Astrocyte of the hippocampus (primary cell): ENCODE results near the gene SNAP29.
"Not testable (repeated sequence)": the region's sequence is repeated elsewhere in the genome, so short reads cannot be mapped to it uniquely, and the experiment has no call there.

Source experiments
- DNase-seq: peaks from one replicate; pipeline ENCODE4 v3.0.0; 2011; ENCODE audit warnings: low read depth, low spot score

The SNAP29 gene

GRCh38 chr22:20901093-20902033 is 42.6 kb downstream of the SNAP29 start:
- not testable (repeated sequence) for DNase-seq

DNA sequence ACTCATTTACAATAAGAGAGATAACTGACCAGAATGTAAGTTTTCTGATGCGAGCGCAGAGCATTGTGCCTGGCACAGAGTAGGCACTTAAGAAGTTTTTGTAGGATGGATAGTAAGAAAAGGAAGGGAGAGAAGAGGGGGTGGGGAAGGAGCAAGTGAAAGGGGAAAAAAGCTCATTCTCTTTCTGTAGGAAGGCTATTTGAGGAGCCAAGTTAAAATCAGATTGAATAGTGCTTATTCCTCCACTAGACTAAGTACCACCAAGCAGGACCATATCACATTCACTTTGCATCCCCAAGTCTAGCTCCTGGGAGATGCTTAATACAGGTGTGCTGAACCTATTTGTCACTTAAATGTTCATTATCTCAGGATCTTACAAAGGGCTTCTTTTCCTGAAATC is 44.3 kb downstream of the SNAP29 start:
- no peak for DNase-seq

GRCh38 chr22:20904008-20904979 is 45.5 kb downstream of the SNAP29 start:
- DNase-seq = peak; percentile 53

GRCh38 chr22:20904980-20905355 is 46.2 kb downstream of the SNAP29 start:
- no peak for DNase-seq

DNA sequence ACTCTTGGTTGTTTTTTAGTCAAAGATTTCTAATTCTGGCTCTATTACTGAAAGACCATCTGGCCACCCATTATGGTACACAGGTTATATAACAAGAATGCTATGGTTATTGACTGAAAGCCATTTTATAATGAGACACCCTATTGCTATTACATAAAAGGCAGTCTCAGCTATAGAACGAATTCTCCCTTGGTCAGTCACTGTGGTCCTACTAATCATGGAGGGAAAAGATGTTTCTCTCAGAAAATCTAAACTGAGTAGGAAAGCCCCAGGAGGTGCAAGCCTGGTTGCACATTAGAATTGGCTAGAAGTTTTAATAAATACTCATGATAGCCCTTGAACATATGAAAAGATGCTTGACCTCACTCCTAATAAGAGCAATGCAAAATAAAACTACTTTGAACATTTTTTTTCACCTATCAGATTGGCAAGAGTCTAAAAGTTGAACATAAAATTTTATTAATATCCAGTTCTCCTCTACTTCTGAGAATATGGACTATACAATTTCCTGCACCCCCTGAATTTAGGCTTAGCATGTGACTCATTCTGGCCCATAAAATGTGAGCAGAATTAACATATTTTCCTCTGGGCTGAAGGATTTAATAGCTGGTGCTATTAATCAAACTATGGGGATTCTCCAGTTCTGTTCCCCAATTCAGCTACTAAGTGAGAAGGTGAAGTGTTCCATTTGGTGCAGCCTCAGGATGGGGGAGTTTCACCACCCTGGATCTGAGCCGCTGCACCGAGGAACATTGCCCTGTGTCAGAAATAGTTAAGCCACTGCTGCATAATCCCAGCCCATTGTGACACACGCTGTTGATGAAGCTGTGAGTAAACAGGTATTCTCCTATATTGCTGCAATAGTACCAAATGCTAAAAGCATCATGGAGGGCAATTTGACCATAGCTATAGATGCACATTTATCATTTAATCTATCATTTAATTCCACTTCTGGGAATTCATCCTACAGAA is 46.9 kb downstream of the SNAP29 start:
- no peak for DNase-seq

DNA sequence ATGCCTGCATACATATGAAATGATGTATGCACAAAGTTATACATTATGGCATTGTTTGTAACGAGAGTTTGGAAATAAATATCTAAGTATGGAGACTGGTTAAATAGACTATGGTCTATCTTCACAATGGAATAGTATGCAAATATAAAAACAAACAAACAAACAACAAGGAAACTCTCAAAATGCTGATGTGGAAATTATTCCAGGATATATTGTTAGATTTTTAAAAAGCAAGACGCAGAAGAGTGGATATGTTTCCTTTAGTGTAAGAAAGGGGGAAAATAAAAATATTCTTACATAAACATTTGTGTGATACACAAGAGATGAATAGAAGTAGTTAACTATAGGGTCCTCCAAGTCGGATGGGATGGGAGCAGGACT is 47.6 kb downstream of the SNAP29 start:
- no peak for DNase-seq

DNA sequence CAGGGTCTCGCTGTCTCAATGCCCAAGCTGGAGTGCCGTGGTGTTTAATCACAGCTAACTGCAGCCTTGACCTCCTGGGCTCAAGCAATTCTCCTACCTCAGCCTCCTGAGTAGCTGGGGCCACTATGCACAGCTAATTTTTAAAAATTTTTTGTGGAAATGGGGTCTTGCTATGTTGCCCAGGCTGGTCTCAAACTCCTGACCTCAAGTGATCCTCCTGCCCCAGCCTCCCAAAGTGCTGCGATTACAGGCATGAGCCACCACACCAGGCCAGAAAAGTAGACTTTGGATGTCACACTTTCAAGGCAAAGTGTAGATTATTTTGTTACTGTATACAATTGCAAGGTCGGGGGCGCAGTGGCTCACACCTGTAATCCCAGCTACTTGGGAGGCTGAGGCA is 49.9 kb downstream of the SNAP29 start:
- not testable (repeated sequence) for DNase-seq

GRCh38 chr22:20909543-20910303 is 50.9 kb downstream of the SNAP29 start:
- no peak for DNase-seq

- DNase-seq = no peak
Measured at GRCh38 chr22:20912494-20912893, 53.7 kb downstream of the SNAP29 start.

DNA sequence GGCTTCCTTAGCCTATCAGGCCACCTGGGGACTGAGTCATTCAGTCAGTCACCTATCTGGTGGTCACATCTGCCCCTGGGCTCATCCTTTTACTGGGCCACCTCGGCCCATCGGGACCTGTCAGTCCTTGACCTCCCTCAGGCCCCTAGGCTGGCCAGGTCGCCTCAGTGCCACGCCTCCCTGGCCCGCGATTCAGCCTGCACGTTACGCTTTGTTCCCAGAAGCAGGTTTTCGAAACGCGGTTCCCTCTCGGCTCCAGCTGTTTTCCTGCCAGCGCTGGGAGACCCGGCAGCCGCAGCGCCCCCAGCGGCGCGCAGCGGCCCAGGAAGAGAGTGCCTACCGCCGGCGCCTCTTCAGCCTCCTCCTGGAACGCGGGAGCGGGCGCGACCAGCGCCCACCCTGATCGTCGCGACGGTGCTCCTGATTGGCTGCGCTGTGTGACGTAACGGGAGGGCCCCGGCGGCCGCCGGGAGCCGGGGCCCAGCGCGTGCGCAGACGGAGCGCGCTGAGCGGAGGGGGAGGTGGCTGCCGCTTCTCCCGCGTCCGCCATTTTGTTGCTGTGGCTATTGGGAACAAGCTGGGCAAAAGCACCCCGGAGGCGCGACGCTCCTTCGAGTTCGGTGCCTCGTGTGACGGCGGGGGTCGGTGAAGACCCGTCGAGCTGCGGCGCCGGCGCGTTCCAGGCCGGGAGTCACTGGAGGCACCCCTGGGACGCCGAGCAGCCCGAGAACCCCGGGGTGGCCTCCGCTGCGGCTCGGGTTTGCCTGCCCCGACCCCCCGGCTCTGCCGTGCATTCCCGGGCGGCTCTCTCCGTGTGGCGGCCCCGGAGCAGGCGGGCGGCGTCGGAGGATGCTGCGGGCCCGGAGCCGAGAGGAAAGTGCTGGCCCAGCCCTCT is 58.4 kb downstream of the SNAP29 start, which contains the start of gene CRKL:
TSS of gene CRKL (plus strand) at position 492 of the 895 bp plus-strand sequence. CDS start 528 bp downstream, outside the sequence.
- DNase-seq = peak; percentile 100

- DNase-seq = no peak
Measured at GRCh38 chr22:20918663-20919218, 59.9 kb downstream of the SNAP29 start.

DNA sequence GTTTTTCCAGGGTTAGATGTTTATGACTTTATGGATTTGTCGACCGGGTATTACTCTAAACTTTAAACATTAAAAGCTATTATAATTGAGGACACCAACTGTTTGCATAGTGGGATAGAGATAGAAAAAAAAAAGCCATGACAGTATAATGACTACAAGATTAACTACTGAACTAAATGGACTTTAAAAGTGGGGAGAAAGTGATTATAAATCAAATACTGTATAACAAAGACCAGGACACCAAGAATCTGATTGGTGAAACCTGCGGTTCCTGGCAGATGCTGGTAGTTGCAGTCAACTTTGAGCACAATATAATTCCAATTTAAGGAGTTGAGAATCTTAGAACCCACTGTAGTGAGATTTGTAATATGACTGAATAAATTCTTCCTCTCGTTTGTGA is 60.9 kb downstream of the SNAP29 start:
- DNase-seq = peak; percentile 36

- no peak for DNase-seq
Measured at GRCh38 chr22:20920881-20921203, 62.0 kb downstream of the SNAP29 start.

DNA sequence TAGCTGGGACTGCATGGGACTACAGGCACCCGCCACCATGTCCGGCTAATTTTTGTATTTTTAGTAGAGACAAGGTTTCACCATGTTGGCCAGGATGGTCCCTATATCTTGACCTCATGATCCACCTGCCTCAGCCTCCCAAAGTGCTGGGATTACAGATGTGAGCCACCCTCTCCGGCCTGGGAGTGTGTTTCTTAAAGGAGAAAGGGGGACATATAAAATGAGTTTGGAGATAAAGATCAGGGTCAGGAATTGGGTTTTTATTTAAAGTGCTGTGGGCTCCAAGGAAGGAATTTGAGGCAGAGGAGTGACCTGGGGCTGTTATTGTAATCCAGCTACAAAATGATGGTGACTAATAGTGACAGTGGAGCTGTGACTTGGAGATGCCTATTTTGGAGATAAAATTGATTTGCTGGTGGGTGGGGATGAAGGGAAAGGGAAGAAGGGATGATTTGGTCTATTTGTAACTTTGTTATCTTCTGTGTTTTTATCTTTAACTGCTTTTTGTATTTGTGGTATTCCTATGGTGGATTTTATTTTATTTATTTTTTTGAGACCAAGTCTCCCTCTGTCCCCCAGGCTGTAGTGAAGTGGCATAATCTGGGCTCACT is 63.4 kb downstream of the SNAP29 start:
- no peak for DNase-seq

DNA sequence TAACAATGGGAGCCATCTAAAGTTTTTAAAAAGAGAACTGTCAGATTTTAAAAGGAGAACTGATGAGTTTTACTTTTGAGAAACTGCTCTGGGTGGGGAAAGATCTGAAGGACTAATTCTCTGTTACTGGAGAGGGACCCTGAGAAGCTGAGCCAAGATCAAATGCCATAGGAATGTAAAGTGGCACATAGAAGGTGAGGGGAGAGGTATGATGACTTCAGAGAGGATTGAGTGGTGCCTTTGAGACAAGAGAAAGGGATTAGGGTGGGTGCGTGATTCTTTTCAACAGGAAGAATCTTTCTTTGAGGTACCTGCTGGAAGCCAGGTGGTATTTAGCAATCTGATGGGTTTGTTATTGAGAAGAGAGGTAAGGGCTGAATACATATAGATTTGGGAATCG is 67.4 kb downstream of the SNAP29 start:
- DNase-seq = no peak

DNA sequence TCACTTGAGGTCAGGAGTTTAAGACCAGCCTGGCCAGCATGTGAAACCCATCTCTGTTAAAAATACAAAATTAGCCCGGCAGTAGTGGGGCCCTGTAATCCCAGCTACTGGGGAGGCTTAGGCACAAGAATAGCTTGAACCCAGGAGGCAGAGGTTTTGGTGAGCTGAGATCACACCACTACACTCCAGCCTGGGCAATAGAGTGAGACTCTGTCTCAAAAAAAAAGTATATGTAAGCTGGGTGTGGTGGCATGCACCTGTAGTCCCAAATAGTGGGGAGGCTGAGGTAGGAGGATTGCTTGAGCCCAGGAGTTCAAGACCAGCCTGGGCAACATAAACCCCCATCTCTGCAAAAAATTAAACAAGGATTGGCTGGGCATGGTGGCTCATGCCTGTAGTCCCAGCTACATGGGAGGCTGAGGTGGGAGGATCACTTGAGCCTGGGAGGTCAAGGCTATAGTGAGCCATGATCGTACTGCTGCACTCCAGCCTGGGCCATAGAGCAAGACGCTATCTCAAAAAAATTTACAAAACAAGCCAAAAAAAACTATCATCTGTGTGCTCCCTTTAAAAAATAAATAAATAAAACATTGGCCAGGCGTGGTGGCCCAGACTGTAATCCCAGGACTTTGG is 69.2 kb downstream of the SNAP29 start:
- no peak for DNase-seq

DNA sequence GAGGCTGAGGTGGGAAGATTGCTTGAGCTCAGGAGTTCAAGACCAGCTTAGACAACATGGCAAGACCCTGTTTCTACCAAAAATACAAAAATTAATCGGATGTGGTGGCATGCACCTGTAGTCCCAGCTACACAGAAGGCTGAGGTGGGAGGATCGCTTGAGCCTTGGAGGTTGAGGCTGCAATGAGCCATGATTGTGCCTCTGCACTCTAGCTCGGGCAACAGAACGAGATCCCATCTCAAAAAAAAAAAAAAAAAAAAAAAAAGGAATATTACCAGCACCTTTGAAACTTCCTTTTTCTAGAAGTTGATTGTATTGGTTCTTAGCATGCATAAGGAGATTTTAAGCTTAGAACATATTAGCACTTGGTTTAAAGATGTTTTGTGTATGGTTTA is 69.8 kb downstream of the SNAP29 start:
- DNase-seq = no peak

- DNase-seq = no peak
Measured at GRCh38 chr22:20930004-20930403, 71.2 kb downstream of the SNAP29 start.
